ENCODE measurements around the gene SPAG4. TPM values are rescaled to one million over a fixed set of nuclear protein-coding genes. Genes with fewer than 3 reads are reported as not detected.

SPAG4 gene
- total and polyA plus RNA-seq, 7 donors, result 0.49 to 2.1 (median 1.1) TPM

DNA sequence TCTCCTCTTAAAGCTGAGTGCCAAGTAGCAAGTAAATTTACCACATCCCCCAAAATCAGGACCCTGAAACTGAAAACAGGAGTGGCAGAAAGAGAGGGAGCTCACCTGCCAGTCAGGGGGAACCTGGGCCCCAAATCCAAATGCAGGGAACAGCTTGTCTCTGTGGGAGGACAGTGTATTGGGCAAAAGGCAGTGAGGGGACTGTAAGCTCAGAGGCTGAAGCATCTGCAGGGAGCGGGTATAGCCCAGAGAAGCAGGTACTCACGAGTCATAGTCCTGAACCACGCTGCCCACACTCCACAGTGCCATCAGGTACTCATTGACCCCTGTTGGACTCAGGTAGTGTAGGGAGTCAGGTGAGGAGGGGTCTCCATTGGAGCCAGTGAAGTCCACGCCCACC is 15.0 kb downstream of the SPAG4 start:
- Histone ChIP-seq H3K4me3 (no peak overlapping the region), H3K27ac (no peak overlapping the region), H3K36me3 (ENCODE audit: insufficient read depth in 1 of 2, low read depth in 1 of 2) (peaks cover 5 to 68% of the 10 kb centered on the region in 2 donors), H3K9me3 (no peaks in the 10 kb centered on the region), H3K27me3 (ENCODE audit: insufficient read depth in 3 of 3, low read length in 2 of 3) (no peaks in the 10 kb centered on the region), H3K4me1 (no peaks in the 10 kb centered on the region)
- ATAC-seq, result no peak
- intact Hi-C loops (cut with DNase I), result no loop called here
- no peak for DNase-seq
- TF ChIP-seq, protein P1, sequence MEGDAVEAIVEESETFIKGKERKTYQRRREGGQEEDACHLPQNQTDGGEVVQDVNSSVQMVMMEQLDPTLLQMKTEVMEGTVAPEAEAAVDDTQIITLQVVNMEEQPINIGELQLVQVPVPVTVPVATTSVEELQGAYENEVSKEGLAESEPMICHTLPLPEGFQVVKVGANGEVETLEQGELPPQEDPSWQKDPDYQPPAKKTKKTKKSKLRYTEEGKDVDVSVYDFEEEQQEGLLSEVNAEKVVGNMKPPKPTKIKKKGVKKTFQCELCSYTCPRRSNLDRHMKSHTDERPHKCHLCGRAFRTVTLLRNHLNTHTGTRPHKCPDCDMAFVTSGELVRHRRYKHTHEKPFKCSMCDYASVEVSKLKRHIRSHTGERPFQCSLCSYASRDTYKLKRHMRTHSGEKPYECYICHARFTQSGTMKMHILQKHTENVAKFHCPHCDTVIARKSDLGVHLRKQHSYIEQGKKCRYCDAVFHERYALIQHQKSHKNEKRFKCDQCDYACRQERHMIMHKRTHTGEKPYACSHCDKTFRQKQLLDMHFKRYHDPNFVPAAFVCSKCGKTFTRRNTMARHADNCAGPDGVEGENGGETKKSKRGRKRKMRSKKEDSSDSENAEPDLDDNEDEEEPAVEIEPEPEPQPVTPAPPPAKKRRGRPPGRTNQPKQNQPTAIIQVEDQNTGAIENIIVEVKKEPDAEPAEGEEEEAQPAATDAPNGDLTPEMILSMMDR (IDR thresholded peaks at IDR 0.05), result no peak
- WGBS, 3 donors, result 95 to 98% (median 95%) methylated on average over 4 of the region's 4 CpGs

DNA sequence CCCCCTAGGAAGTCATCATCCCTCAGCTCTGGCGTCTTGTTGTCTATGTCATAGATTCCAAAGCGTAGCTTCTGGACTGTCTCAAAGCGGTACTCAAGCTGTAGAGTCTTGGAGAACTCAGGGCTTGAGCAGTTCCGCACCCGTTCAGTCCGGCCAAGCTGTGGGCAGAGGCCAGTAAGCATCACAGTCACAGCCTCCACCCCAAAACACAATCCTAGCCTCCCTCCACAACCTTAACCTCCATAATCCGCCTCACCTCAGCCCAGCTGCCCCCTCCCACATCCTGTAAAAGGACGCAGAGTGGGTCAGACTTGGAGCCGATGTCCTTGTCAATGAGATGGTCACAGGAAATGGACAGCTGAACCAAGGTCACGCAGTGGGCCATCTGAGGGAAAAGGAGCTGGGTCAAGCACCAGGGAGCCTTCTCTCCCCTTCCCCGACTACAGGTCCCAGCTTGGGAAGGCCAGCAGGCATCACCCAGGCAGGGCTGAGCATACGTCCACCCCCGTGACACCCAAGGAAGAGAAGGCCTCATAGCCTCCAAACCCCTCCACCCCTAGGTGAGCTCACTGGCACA is 17.0 kb downstream of the SPAG4 start:
- H3K4me3 ChIP-seq, result no peak overlapping the region
- DNase-seq (no peak), ATAC-seq (no peak)
- peaks cover 17% of the 10 kb centered on the region for H3K4me1 ChIP-seq
- H3K36me3 ChIP-seq (ENCODE audit: insufficient read depth in 1 of 2, low read depth in 1 of 2), result peaks cover 0 to 48% of the 10 kb centered on the region in 2 donors
- no peaks in the 10 kb centered on the region for H3K9me3 ChIP-seq
- intact Hi-C loops (cut with DNase I), result no loop called here
- TF ChIP-seq, protein P1 (IDR thresholded peaks at IDR 0.05), result no peak
- H3K27ac ChIP-seq, result no peak overlapping the region
- no peaks in the 10 kb centered on the region for H3K27me3 ChIP-seq (ENCODE audit: insufficient read depth in 3 of 3, low read length in 2 of 3)
- WGBS, 3 donors, result 94 to 98% (median 94%) methylated on average over 13 of the region's 13 CpGs

DNA sequence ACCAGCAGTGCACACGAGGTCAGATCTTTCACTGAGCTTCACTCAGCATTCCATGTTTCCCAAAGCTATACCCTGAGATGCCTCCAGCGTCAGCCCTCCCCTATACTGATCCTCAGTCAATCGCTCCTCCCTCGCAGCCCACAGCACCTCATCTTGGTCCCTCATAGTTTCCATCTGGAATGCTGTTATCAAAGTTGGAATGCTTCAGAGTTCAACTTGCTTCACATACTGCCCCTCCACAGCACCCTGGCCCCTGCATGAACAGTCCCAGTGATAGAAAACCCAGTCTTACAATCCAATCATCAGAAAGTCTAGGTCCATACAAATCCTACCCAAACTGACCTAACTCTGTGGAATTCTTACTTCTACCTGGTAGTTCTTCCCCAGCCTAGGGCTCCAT is 20.0 kb downstream of the SPAG4 start:
- Histone ChIP-seq H3K27ac (no peak overlapping the region), H3K27me3 (ENCODE audit: insufficient read depth in 3 of 3, low read length in 2 of 3) (no peaks in the 10 kb centered on the region), H3K4me1 (peaks cover 31% of the 10 kb centered on the region), H3K9me3 (no peaks in the 10 kb centered on the region), H3K4me3 (no peak overlapping the region), H3K36me3 (ENCODE audit: insufficient read depth in 1 of 2, low read depth in 1 of 2) (peaks cover 0 to 19% of the 10 kb centered on the region in 2 donors)
- DNase-seq (no peak), ATAC-seq (no peak)
- TF ChIP-seq, protein P1 (IDR thresholded peaks at IDR 0.05), result no peak
- intact Hi-C loops (cut with DNase I), result no loop called here
- WGBS, 3 donors, result 80 to 87% (median 84%) methylated on average over 4 of the region's 4 CpGs

DNA sequence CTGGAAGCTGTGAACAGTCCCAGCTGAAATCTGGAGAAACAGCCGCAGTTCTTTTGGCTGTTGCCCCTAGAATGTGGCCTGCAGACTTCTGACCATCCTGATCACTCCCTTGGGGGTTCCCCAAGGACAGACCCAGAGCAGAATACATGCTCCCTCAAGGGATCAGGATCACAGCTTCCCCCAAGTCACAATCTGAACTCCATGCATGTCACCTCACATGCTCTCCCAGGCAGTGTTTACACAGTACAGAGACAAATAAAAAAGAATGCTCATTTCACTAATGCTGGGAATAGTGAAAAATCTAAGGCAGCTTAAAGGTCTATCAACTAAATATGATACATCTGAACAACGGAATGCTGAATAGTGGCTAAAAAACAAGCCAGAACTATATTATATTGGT is 20.5 kb downstream of the SPAG4 start:
- no peak overlapping the region for H3K27ac ChIP-seq
- TF ChIP-seq, protein P1 (IDR thresholded peaks at IDR 0.05), result no peak
- H3K36me3 ChIP-seq (ENCODE audit: insufficient read depth in 1 of 2, low read depth in 1 of 2), result peaks cover 0 to 15% of the 10 kb centered on the region in 2 donors
- no peak for DNase-seq
- no peak for ATAC-seq
- intact Hi-C loops (cut with DNase I), result no loop called here
- 67 to 79% (median 70%) methylated on average over 2 of the region's 2 CpGs for WGBS, 3 donors
- H3K9me3 ChIP-seq, result no peaks in the 10 kb centered on the region
- no peak overlapping the region for H3K4me3 ChIP-seq
- no peaks in the 10 kb centered on the region for H3K27me3 ChIP-seq (ENCODE audit: insufficient read depth in 3 of 3, low read length in 2 of 3)
- H3K4me1 ChIP-seq, result peaks cover 31% of the 10 kb centered on the region

DNA sequence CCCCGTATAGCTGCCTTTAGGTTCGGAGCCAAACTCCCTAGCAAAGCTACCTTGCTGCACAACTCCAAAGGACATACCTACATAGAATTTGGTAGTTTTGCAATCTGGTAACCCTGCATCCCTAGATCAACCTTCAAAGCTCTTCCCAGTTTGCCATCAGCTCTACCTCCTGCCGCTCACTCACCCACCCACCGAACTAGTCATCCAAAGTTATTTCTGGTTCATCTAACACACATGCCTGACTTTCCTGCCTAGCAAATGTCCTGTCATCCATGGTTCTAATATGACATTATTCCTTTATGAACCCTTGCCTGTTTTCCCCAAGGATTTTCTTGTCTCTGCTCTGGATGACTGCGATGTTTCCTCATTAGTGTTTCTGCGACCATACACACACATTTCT is 21.6 kb downstream of the SPAG4 start:
- 61 to 76% (median 64%) methylated on average over 6 of the region's 6 CpGs for WGBS, 3 donors
- H3K4me1 ChIP-seq, result peaks cover 31% of the 10 kb centered on the region

More for the DNA sequence above, 21.6 kb downstream of the SPAG4 start:
- intact Hi-C loops (cut with DNase I), result no loop called here
- Histone ChIP-seq H3K36me3 (ENCODE audit: insufficient read depth in 1 of 2, low read depth in 1 of 2) (peaks cover 0 to 4% of the 10 kb centered on the region in 2 donors), H3K9me3 (no peaks in the 10 kb centered on the region), H3K27ac (no peak overlapping the region), H3K4me3 (no peak overlapping the region), H3K27me3 (ENCODE audit: insufficient read depth in 3 of 3, low read length in 2 of 3) (no peaks in the 10 kb centered on the region)
- ATAC-seq (peak; percentile 47 to 72 (median 69)), DNase-seq (no peak)
- TF ChIP-seq, protein P1 (IDR thresholded peaks at IDR 0.05), result no peak

All from psoas muscle (tissue), 8 donors.